ENCODE results near the gene SLC24A3.

Gene SLC24A3

DNA sequence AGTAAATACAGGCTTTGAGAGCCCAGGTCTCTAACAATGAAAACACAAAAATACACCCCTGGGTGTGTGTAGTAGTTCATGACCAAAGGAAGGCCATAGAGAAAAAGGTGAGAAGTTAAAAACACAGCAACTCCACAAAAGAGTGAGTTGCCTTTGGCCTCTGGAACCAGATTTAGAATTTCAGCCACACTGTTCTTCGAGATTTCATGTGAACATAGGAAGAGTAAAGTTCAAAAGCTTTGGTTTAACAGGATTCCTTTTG lies 502.1 kb downstream of the SLC24A3 start:
- no peak for ATAC-seq
- TF ChIP-seq, protein P1, sequence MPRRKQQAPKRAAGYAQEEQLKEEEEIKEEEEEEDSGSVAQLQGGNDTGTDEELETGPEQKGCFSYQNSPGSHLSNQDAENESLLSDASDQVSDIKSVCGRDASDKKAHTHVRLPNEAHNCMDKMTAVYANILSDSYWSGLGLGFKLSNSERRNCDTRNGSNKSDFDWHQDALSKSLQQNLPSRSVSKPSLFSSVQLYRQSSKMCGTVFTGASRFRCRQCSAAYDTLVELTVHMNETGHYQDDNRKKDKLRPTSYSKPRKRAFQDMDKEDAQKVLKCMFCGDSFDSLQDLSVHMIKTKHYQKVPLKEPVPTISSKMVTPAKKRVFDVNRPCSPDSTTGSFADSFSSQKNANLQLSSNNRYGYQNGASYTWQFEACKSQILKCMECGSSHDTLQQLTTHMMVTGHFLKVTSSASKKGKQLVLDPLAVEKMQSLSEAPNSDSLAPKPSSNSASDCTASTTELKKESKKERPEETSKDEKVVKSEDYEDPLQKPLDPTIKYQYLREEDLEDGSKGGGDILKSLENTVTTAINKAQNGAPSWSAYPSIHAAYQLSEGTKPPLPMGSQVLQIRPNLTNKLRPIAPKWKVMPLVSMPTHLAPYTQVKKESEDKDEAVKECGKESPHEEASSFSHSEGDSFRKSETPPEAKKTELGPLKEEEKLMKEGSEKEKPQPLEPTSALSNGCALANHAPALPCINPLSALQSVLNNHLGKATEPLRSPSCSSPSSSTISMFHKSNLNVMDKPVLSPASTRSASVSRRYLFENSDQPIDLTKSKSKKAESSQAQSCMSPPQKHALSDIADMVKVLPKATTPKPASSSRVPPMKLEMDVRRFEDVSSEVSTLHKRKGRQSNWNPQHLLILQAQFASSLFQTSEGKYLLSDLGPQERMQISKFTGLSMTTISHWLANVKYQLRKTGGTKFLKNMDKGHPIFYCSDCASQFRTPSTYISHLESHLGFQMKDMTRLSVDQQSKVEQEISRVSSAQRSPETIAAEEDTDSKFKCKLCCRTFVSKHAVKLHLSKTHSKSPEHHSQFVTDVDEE (CRISPR knock-in tag; IDR thresholded peaks at IDR 0.05) = no peak
- TF ChIP-seq OSR1 (CRISPR knock-in tag; IDR thresholded peaks at IDR 0.05) (no peak), ZFP3 (CRISPR knock-in tag; IDR thresholded peaks at IDR 0.05) (no peak), ZNF565 (CRISPR knock-in tag; conservative IDR thresholded peaks at IDR 0.05; ENCODE audit: low read depth) (no peak), TCF4 (CRISPR knock-in tag; IDR thresholded peaks at IDR 0.05; ENCODE audit: borderline replicate concordance) (no peak), ESRRG (CRISPR knock-in tag; IDR thresholded peaks at IDR 0.05) (no peak), ZNF8 (CRISPR knock-in tag; IDR thresholded peaks at IDR 0.05) (no peak), ARNTL (CRISPR knock-in tag; IDR thresholded peaks at IDR 0.05; ENCODE audit: borderline replicate concordance, low read depth) (no peak), RARB (CRISPR knock-in tag; IDR thresholded peaks at IDR 0.05) (no peak), BACH2 (CRISPR knock-in tag; IDR thresholded peaks at IDR 0.05; ENCODE audit: borderline replicate concordance) (no peak), ZNF70 (CRISPR knock-in tag; IDR thresholded peaks at IDR 0.05) (no peak), PPARA (CRISPR knock-in tag; IDR thresholded peaks at IDR 0.05; ENCODE audit: borderline replicate concordance) (no peak), CSDC2 (CRISPR knock-in tag; IDR thresholded peaks at IDR 0.05) (no peak), ZFP30 (CRISPR knock-in tag; IDR thresholded peaks at IDR 0.05) (no peak), TOX (CRISPR knock-in tag; IDR thresholded peaks at IDR 0.05; ENCODE audit: borderline replicate concordance) (no peak)
- TF ChIP-seq, protein P2, sequence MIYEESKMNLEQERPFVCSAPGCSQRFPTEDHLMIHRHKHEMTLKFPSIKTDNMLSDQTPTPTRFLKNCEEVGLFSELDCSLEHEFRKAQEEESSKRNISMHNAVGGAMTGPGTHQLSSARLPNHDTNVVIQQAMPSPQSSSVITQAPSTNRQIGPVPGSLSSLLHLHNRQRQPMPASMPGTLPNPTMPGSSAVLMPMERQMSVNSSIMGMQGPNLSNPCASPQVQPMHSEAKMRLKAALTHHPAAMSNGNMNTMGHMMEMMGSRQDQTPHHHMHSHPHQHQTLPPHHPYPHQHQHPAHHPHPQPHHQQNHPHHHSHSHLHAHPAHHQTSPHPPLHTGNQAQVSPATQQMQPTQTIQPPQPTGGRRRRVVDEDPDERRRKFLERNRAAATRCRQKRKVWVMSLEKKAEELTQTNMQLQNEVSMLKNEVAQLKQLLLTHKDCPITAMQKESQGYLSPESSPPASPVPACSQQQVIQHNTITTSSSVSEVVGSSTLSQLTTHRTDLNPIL (CRISPR knock-in tag; IDR thresholded peaks at IDR 0.05; ENCODE audit: low read depth) = no peak
- TF ChIP-seq, protein P3, sequence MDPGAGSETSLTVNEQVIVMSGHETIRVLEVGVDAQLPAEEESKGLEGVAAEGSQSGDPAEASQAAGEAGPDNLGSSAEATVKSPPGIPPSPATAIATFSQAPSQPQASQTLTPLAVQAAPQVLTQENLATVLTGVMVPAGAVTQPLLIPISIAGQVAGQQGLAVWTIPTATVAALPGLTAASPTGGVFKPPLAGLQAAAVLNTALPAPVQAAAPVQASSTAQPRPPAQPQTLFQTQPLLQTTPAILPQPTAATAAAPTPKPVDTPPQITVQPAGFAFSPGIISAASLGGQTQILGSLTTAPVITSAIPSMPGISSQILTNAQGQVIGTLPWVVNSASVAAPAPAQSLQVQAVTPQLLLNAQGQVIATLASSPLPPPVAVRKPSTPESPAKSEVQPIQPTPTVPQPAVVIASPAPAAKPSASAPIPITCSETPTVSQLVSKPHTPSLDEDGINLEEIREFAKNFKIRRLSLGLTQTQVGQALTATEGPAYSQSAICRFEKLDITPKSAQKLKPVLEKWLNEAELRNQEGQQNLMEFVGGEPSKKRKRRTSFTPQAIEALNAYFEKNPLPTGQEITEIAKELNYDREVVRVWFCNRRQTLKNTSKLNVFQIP (CRISPR knock-in tag; IDR thresholded peaks at IDR 0.05; ENCODE audit: borderline replicate concordance, low read depth) = no peak
- TF ChIP-seq, protein P4, sequence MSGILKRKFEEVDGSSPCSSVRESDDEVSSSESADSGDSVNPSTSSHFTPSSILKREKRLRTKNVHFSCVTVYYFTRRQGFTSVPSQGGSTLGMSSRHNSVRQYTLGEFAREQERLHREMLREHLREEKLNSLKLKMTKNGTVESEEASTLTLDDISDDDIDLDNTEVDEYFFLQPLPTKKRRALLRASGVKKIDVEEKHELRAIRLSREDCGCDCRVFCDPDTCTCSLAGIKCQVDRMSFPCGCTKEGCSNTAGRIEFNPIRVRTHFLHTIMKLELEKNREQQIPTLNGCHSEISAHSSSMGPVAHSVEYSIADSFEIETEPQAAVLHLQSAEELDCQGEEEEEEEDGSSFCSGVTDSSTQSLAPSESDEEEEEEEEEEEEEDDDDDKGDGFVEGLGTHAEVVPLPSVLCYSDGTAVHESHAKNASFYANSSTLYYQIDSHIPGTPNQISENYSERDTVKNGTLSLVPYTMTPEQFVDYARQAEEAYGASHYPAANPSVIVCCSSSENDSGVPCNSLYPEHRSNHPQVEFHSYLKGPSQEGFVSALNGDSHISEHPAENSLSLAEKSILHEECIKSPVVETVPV (CRISPR knock-in tag; IDR thresholded peaks at IDR 0.05) = no peak
- TF ChIP-seq, protein P5, sequence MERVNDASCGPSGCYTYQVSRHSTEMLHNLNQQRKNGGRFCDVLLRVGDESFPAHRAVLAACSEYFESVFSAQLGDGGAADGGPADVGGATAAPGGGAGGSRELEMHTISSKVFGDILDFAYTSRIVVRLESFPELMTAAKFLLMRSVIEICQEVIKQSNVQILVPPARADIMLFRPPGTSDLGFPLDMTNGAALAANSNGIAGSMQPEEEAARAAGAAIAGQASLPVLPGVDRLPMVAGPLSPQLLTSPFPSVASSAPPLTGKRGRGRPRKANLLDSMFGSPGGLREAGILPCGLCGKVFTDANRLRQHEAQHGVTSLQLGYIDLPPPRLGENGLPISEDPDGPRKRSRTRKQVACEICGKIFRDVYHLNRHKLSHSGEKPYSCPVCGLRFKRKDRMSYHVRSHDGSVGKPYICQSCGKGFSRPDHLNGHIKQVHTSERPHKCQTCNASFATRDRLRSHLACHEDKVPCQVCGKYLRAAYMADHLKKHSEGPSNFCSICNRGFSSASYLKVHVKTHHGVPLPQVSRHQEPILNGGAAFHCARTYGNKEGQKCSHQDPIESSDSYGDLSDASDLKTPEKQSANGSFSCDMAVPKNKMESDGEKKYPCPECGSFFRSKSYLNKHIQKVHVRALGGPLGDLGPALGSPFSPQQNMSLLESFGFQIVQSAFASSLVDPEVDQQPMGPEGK (CRISPR knock-in tag; IDR thresholded peaks at IDR 0.05; ENCODE audit: borderline replicate concordance) = no peak

DNA sequence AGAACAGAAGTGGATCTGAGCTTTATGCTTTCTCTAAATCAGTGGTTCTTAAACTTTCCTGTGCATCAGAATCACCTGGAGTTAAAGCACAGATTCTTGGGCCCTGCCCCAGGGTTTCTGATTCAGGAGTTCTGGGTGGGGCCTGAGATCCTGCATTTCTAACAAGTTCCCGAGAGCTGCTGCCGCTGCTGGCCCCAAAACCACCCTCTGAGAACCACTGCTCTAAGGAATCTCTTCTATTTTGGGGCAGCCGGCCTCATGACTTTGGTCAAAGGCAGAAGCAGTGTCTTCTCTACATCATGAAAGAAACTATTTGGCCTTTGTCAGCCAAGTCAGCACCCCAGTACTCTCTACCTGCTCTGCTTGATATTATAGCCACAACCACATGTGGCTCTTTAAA lies 503.5 kb downstream of the SLC24A3 start:
- TF ChIP-seq ZFP30 (CRISPR knock-in tag; IDR thresholded peaks at IDR 0.05) (no peak), ZC3H10 (CRISPR knock-in tag; IDR thresholded peaks at IDR 0.05) (no peak), ZFP3 (CRISPR knock-in tag; IDR thresholded peaks at IDR 0.05) (no peak)
- TF ChIP-seq, protein P3 (CRISPR knock-in tag; IDR thresholded peaks at IDR 0.05; ENCODE audit: borderline replicate concordance, low read depth) = no peak
- TF ChIP-seq, protein P2 (CRISPR knock-in tag; IDR thresholded peaks at IDR 0.05; ENCODE audit: low read depth) = no peak
- TF ChIP-seq, protein P1 (CRISPR knock-in tag; IDR thresholded peaks at IDR 0.05) = no peak
- no peak for ATAC-seq
